GM21576 (cell line): Measurements from ENCODE around the gene METTL2B.
"Not testable (repeated sequence)": the region's sequence is repeated elsewhere in the genome, so short reads cannot be mapped to it uniquely, and the experiment has no call there.

Experiments used
- ATAC-seq: cut with Tn5 transposase; IDR thresholded peaks from one replicate; pipeline ENCODE4 v1.9.1; 2021; ENCODE audit warnings: mild to moderate bottlenecking, moderate library complexity; ENCODE audit not compliant: unreplicated experiment

The METTL2B gene

GRCh38 chr7:128454808-128455542, 21.6 kb upstream of the METTL2B start:
- ATAC-seq: no peak

- ATAC-seq: peak; percentile 69
Observed at GRCh38 chr7:128455543-128456254, 20.8 kb upstream of the METTL2B start, which contains the start of gene HILPDA. TSS of gene HILPDA (plus strand) at chr7:128455878. CDS start at chr7:128457269, 1,391 bp downstream.

GRCh38 chr7:128456255-128456725, 20.3 kb upstream of the METTL2B start:
- no peak for ATAC-seq

- ATAC-seq: not testable (repeated sequence)
Observed at GRCh38 chr7:128457385-128457784, 19.2 kb upstream of the METTL2B start.

- ATAC-seq: no peak
Observed at GRCh38 chr7:128458956-128459355, 17.6 kb upstream of the METTL2B start.

- ATAC-seq: no peak
Observed at GRCh38 chr7:128459394-128459878, 17.1 kb upstream of the METTL2B start.

- no peak for ATAC-seq
Observed at GRCh38 chr7:128462460-128462859, 14.1 kb upstream of the METTL2B start.

GRCh38 chr7:128463345-128463744, 13.2 kb upstream of the METTL2B start:
- ATAC-seq: not testable (repeated sequence)

- not testable (repeated sequence) for ATAC-seq
Observed at GRCh38 chr7:128463933-128464332, 12.6 kb upstream of the METTL2B start.

- not testable (repeated sequence) for ATAC-seq
Observed at GRCh38 chr7:128466871-128467270, 9.7 kb upstream of the METTL2B start.

GRCh38 chr7:128477336-128477690, 765 bp downstream of the METTL2B start:
- ATAC-seq: not testable (repeated sequence)

GRCh38 chr7:128479082-128479481, 2.5 kb downstream of the METTL2B start:
- ATAC-seq: not testable (repeated sequence)

- ATAC-seq: not testable (repeated sequence)
Observed at GRCh38 chr7:128488134-128488533, 11.6 kb downstream of the METTL2B start.

- ATAC-seq: no peak
Observed at GRCh38 chr7:128497405-128497804, 20.9 kb downstream of the METTL2B start.

GRCh38 chr7:128505416-128505815, 28.9 kb downstream of the METTL2B start:
- ATAC-seq: not testable (repeated sequence)

GRCh38 chr7:128506819-128507218, 30.3 kb downstream of the METTL2B start:
- ATAC-seq: peak; percentile 57

- ATAC-seq: peak; percentile 48
Observed at GRCh38 chr7:128507321-128507993, 30.9 kb downstream of the METTL2B start.

- not testable (repeated sequence) for ATAC-seq
Observed at GRCh38 chr7:128511692-128512091, 35.1 kb downstream of the METTL2B start.

- not testable (repeated sequence) for ATAC-seq
Observed at GRCh38 chr7:128515232-128515631, 38.7 kb downstream of the METTL2B start.

GRCh38 chr7:128517023-128517422, 40.5 kb downstream of the METTL2B start:
- ATAC-seq: not testable (repeated sequence)
